ENCODE measurements around the gene PLS3. TPM values are rescaled to one million over a fixed set of nuclear protein-coding genes. Genes with fewer than 3 reads are reported as not detected.

The PLS3 gene
- total RNA-seq, 1 experiment from 2014 or later = 96.7 TPM

GRCh38 chrX:115521741-115522140 is 39.2 kb upstream of the PLS3 start:
- Mint-ChIP-seq H3K4me1 (no peaks in the 10 kb centered on the region), H3K9me3 (no peaks in the 10 kb centered on the region), H3K27ac (no peak overlapping the region), H3K4me3 (no peak overlapping the region), H3K27me3 (ENCODE audit: low read depth) (no peaks in the 10 kb centered on the region), H3K36me3 (no peaks in the 10 kb centered on the region)
- DNase-seq (ENCODE audit: low spot score) = no peak
- no peak for TF ChIP-seq HMGA2 (CRISPR knock-in tag; IDR thresholded peaks at IDR 0.05)
- no peak for TF ChIP-seq ZNF396 (CRISPR knock-in tag; IDR thresholded peaks at IDR 0.05; ENCODE audit: borderline replicate concordance)
- TF ChIP-seq, protein P1, sequence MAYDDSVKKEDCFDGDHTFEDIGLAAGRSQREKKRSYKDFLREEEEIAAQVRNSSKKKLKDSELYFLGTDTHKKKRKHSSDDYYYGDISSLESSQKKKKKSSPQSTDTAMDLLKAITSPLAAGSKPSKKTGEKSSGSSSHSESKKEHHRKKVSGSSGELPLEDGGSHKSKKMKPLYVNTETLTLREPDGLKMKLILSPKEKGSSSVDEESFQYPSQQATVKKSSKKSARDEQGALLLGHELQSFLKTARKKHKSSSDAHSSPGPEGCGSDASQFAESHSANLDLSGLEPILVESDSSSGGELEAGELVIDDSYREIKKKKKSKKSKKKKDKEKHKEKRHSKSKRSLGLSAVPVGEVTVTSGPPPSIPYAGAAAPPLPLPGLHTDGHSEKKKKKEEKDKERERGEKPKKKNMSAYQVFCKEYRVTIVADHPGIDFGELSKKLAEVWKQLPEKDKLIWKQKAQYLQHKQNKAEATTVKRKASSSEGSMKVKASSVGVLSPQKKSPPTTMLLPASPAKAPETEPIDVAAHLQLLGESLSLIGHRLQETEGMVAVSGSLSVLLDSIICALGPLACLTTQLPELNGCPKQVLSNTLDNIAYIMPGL (CRISPR knock-in tag; IDR thresholded peaks at IDR 0.05) = no peak
- TF ChIP-seq ZNF416 (CRISPR knock-in tag; IDR thresholded peaks at IDR 0.05) = no peak
- TF ChIP-seq ATF1 (CRISPR knock-in tag; IDR thresholded peaks at IDR 0.05) = no peak
- no peak for TF ChIP-seq FOXP1 (CRISPR knock-in tag; IDR thresholded peaks at IDR 0.05; ENCODE audit: borderline replicate concordance)
- no peak for TF ChIP-seq FOXP4 (CRISPR knock-in tag; IDR thresholded peaks at IDR 0.05)
- TF ChIP-seq NFYB (CRISPR knock-in tag; conservative IDR thresholded peaks at IDR 0.05; ENCODE audit: low read depth) = no peak
- TF ChIP-seq KAT7 (CRISPR knock-in tag; IDR thresholded peaks at IDR 0.05; ENCODE audit: borderline replicate concordance) = no peak
- no peak for TF ChIP-seq MAX (CRISPR knock-in tag; IDR thresholded peaks at IDR 0.05)
- TF ChIP-seq SP1 (CRISPR knock-in tag; conservative IDR thresholded peaks at IDR 0.05) = no peak
- TF ChIP-seq PRDM15 (CRISPR knock-in tag; IDR thresholded peaks at IDR 0.05) = no peak
- TF ChIP-seq, protein P2, sequence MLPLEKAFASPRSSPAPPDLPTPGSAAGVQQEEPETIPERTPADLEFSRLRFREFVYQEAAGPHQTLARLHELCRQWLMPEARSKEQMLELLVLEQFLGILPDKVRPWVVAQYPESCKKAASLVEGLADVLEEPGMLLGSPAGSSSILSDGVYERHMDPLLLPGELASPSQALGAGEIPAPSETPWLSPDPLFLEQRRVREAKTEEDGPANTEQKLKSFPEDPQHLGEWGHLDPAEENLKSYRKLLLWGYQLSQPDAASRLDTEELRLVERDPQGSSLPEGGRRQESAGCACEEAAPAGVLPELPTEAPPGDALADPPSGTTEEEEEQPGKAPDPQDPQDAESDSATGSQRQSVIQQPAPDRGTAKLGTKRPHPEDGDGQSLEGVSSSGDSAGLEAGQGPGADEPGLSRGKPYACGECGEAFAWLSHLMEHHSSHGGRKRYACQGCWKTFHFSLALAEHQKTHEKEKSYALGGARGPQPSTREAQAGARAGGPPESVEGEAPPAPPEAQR (CRISPR knock-in tag; IDR thresholded peaks at IDR 0.05) = no peak
- TF ChIP-seq EMX1 (CRISPR knock-in tag; IDR thresholded peaks at IDR 0.05) = no peak
- TF ChIP-seq TEAD1 (CRISPR knock-in tag; IDR thresholded peaks at IDR 0.05) = no peak
- no peak for TF ChIP-seq FOXJ3 (CRISPR knock-in tag; IDR thresholded peaks at IDR 0.05; ENCODE audit: borderline replicate concordance)
- CTCF ChIA-PET = no interaction called here
- POLR2A ChIA-PET = no interaction called here
- no peak for ATAC-seq

GRCh38 chrX:115522952-115523351 is 38.0 kb upstream of the PLS3 start:
- Mint-ChIP-seq H3K9me3 (no peaks in the 10 kb centered on the region), H3K27ac (no peak overlapping the region), H3K36me3 (no peaks in the 10 kb centered on the region), H3K27me3 (ENCODE audit: low read depth) (no peaks in the 10 kb centered on the region), H3K4me3 (no peak overlapping the region), H3K4me1 (no peaks in the 10 kb centered on the region)
- TF ChIP-seq, protein P3, sequence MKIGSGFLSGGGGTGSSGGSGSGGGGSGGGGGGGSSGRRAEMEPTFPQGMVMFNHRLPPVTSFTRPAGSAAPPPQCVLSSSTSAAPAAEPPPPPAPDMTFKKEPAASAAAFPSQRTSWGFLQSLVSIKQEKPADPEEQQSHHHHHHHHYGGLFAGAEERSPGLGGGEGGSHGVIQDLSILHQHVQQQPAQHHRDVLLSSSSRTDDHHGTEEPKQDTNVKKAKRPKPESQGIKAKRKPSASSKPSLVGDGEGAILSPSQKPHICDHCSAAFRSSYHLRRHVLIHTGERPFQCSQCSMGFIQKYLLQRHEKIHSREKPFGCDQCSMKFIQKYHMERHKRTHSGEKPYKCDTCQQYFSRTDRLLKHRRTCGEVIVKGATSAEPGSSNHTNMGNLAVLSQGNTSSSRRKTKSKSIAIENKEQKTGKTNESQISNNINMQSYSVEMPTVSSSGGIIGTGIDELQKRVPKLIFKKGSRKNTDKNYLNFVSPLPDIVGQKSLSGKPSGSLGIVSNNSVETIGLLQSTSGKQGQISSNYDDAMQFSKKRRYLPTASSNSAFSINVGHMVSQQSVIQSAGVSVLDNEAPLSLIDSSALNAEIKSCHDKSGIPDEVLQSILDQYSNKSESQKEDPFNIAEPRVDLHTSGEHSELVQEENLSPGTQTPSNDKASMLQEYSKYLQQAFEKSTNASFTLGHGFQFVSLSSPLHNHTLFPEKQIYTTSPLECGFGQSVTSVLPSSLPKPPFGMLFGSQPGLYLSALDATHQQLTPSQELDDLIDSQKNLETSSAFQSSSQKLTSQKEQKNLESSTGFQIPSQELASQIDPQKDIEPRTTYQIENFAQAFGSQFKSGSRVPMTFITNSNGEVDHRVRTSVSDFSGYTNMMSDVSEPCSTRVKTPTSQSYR (CRISPR knock-in tag; IDR thresholded peaks at IDR 0.05) = no peak
- TF ChIP-seq NR1H2 (CRISPR knock-in tag; IDR thresholded peaks at IDR 0.05) = no peak
- TF ChIP-seq KAT7 (CRISPR knock-in tag; IDR thresholded peaks at IDR 0.05; ENCODE audit: borderline replicate concordance) = no peak
- no peak for TF ChIP-seq TP53 (CRISPR knock-in tag; IDR thresholded peaks at IDR 0.05)
- no peak for TF ChIP-seq GABPB1 (CRISPR knock-in tag; IDR thresholded peaks at IDR 0.05)
- TF ChIP-seq AR (CRISPR knock-in tag; IDR thresholded peaks at IDR 0.05) = no peak
- CTCF ChIA-PET = no interaction called here
- POLR2A ChIA-PET = no interaction called here
- no peak for ATAC-seq
- no peak for DNase-seq (ENCODE audit: low spot score)

Measured in WTC11 (cell line).